AML-193 (cell line): ENCODE data around the gene MYRFL.

Experiments used
- DNase-seq, 2 experiments: peaks; one replicate each; lab custom pipeline; 2025; lab: John Stamatoyannopoulos, UW

Gene MYRFL

GRCh38 chr12:69898236-69898635 is 73.2 kb downstream of the MYRFL start:
- DNase-seq = no peak

DNA sequence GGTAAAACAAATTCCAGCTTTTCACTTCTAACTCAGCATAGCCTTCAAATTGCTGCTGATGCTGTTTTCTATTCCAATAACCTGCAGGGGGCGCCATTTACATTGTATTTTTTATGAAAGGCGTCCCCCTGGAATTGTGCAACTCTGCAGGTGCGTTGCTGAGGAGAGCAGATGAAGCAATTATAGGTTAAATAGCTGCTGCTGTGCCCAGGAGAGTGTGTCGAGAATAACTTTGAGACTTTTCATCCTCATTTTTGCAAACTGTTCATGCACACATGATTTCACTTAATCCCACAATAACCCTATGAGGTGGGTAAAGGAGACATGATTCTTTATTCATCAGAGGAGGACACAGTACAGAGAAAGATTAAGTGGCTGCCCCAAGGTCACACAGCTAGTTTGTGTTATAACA is 75.7 kb downstream of the MYRFL start:
- DNase-seq = peak; percentile 18 to 39

DNA sequence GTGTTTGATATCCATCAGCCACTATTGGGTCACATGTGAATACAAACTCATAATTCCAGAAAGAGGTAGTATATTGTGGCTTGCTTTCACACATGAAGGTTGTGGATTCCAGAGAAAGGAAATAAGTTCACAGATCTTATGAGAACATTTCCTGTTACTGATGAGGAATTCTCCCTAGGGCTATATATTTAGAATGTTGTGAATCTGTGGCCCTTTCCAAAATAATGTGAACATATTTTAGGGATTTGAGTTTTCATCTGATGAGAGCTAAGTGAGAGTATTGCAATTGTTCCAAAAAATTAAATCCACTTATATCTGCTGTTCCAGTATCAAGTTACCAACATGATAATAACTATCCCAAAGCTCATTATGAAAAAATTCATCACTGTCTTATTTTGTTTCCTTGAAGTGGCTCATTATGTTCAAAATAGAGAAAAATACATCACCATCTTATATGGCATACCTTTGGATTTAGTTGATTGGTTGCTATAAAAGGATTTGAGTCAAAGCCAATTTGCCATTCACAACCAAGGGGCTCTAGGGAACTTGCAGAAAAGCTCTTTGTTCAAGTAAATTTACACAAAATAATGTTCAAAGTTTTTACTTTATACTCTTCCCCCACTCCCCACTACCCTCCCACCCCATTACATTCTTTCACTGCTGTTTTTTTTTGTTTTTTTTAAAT is 76.3 kb downstream of the MYRFL start:
- DNase-seq = no peak

- DNase-seq = no peak
These were observed 78.5 kb downstream of the MYRFL start for GRCh38 chr12:69903548-69903947.

- no peak for DNase-seq
These were observed 79.8 kb downstream of the MYRFL start for GRCh38 chr12:69904777-69905176.

DNA sequence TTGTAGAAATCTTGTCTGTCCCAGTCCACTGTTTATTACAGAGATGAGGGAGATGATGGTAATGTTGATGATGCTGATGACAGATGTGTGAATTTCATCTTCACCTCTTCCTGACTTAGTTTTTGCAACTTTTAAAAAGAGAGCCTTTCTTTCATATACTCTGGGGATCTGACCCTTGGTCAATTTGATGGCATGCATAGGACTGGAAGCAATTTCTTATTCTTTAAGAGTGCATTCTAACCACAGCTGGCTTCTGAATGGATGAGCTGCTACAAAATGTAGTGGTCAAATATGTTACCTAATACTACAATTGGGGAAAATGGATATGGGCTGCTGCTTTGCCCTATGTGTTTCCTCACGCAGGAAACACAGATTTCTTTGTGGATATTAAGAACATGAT is 80.8 kb downstream of the MYRFL start:
- DNase-seq = no peak

GRCh38 chr12:69906411-69907216 is 81.6 kb downstream of the MYRFL start:
- no peak for DNase-seq

- DNase-seq = no peak
These were observed 83.2 kb downstream of the MYRFL start for GRCh38 chr12:69908203-69908602.

DNA sequence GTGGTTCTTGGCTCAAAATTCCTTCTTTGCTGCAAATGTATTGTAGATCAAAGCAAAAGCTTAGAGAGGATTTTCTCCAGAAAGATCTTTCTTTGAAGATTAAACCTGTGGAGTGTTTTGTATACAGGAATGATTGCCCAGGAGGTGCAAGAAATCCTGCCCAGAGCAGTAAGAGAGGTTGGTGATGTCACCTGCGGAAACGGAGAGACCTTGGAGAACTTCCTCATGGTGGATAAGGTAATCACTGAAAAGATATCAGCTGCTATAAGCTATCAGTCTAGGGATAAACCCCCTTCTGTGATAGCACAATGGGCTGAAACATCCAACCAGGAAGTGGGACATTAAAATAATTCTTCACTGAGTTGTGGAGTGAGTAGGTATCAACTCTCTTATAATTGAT is 85.7 kb downstream of the MYRFL start:
- DNase-seq = no peak

DNA sequence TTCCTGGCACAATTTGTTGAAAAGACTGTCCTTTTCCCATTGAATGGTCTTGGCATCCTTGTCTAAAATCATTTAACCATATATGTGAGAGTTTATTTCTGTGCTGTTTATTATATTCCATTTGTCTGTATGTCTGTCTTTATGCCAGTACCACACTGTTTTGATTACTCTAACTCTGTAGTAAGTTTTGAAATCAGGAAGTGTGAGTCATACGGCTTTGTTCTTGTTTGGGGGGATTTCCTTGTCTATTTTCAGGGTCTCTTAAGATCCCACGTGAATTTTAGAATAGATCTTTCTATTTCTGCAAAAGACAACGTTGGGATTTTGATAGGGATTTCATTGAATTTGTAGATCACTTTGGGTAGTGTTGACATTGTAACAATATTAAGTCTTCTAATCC is 88.5 kb downstream of the MYRFL start:
- DNase-seq = no peak

DNA sequence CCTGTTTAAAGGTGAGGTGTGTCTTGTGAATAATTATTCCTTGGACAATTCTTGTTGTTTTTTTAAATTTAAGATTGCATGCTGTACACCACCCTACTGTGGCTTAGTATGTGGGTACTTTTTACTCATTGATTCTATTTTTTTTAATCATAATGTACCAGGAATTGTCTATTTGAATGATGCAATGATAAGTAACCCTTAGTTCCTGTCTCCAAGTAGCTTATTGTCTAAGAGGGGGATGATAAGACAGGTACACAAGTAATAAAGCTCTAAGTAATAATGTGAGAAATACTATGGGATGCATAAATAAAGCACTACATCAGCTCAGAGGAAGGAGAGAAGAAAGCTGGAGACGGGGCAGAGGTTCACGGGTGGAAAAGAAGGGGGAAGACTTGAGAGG is 90.9 kb downstream of the MYRFL start:
- no peak for DNase-seq

- DNase-seq = no peak
These were observed 91.7 kb downstream of the MYRFL start for GRCh38 chr12:69916544-69917235.

GRCh38 chr12:69918287-69918686 is 93.3 kb downstream of the MYRFL start:
- DNase-seq = no peak

GRCh38 chr12:69919495-69919894 is 94.5 kb downstream of the MYRFL start:
- DNase-seq = no peak

- no peak for DNase-seq
These were observed 96.8 kb downstream of the MYRFL start for GRCh38 chr12:69921831-69922230.

DNA sequence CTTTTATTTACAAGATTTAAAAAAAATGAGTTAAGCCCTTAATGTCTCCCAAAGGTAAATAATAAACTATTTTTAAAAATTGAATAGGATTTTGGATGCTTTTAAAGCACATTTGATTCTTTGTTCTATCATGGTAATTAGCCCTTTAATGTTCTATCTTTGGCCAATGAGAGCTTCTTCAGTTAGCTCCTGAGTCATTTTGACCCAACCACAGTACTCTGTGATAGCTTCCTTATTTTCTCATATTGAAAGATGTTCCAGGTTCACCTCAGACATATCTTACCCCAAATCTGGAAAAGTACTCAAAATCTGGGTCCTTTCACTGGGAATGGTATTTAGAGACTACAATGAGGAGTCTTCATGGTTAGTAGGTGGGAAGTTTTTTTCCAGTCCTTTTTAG is 98.0 kb downstream of the MYRFL start:
- no peak for DNase-seq

DNA sequence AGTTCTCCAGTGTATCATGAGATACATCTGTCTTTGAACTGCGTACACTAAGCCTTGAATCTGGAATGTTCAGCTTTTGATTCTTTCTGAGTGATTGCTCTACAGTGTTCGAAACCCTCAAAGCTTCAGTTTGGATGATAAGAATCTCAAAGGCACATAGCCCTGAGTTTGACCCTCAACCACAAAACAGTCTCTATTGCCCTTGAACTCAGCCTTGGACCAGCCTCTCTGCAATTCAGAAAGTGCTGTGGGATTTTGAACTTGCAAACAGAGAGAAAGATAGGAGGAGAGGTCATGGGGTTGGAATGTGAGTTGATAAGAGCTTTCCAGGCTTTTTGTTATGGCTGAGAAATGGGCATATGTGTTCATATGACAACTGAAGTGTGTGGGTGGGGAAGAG is 100.3 kb downstream of the MYRFL start:
- no peak for DNase-seq

- DNase-seq = no peak
These were observed 102.1 kb downstream of the MYRFL start for GRCh38 chr12:69927164-69927563.

DNA sequence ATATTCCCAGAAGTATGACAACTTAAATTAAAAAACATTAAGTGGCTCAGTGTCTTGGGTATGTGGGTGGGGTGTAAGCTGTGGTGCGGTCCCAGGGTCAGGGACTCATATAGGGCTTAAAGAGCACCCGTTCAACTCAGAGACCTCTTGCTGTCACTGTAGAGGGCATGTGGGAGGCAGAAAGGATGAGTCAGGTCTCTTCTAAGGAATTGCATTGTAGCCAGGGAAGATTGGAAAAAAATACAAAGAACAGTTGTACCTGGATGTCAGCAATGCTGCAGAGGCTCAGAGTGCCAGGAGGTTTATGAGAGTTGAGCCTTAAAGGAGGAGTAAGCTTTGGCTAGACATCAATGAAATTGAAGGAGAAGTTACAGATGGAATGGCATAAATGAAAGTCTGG is 104.1 kb downstream of the MYRFL start:
- DNase-seq = no peak

- no peak for DNase-seq
These were observed 104.5 kb downstream of the MYRFL start for GRCh38 chr12:69929531-69929930.

DNA sequence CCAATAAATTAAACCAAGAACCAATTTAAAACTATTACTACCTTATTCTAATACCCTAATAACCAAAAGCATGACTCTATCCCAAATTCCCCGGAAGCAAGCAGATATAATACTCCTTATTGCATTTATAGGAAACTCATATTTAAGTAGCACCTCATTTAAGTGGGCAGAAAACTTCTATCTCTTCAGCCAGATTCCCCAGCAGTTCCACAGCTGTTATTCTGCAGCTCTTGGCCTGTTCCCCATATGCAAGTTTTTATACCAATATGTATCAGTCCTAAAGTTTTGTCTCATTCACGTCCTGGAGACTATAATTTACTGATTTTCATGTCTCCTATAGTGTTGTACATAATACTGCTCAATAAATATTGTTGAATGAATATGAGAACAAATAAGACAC is 106.5 kb downstream of the MYRFL start:
- DNase-seq = no peak

GRCh38 chr12:69932154-69932553 is 107.1 kb downstream of the MYRFL start:
- no peak for DNase-seq
